Tibial nerve (tissue), 4 donors: ENCODE data around the gene CC2D2A.
"Not testable (repeated sequence)": the region's sequence is repeated elsewhere in the genome, so short reads cannot be mapped to it uniquely, and the experiment has no call there.

Experiments used
- EP300 ChIP-seq, 2 donors: sonication (generic); formaldehyde crosslinking; IDR thresholded peaks; one replicate each; pipeline ENCODE4 v1.6.1; 2017; ENCODE audit warnings: antibody characterized with exemption in 2 of 2, mild to moderate bottlenecking in 1 of 2
- POLR2A ChIP-seq, 2 donors: fragments of 450-650 bp; IDR thresholded peaks; one replicate each; pipeline ENCODE4 v1.6.1; 2017; ENCODE audit warnings: antibody characterized with exemption in 2 of 2, mild to moderate bottlenecking in 2 of 2, moderate library complexity in 2 of 2
- TF ChIP-seq, protein P1 (sequence below), 5 experiments: fragments of 200-600 bp in 3 of 5; fragments of 450-650 bp in 2 of 5; sonication (generic) in 3 of 5; IDR thresholded peaks; one replicate each; pipeline ENCODE4 v1.5.1; 2016 to 2019; ENCODE audit warnings: antibody characterized with exemption in 5 of 5, mild to moderate bottlenecking in 3 of 5, moderate library complexity in 2 of 5

DNA sequence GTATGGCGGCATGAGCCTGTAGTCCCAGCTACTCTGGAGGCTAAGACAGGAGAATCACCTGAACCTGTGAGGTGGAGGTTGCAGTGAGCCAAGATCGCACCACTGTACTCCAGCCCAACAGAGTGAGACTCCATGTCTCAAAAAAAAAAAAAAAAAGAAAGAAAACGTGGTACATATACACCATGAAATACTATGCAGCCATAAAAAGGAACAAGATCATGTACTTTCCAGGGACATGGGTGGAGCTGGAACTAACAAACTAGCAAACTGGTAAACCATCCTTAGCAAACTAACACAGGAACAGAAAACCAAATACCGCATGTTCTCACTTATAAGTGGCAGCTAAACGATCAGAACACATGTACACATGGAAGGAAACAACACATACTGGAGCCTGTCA is 147.7 kb downstream of the CC2D2A start:
- TF ChIP-seq POLR2A, EP300 (IDR thresholded peaks at IDR 0.05): not testable (repeated sequence)
- TF ChIP-seq, protein P1, sequence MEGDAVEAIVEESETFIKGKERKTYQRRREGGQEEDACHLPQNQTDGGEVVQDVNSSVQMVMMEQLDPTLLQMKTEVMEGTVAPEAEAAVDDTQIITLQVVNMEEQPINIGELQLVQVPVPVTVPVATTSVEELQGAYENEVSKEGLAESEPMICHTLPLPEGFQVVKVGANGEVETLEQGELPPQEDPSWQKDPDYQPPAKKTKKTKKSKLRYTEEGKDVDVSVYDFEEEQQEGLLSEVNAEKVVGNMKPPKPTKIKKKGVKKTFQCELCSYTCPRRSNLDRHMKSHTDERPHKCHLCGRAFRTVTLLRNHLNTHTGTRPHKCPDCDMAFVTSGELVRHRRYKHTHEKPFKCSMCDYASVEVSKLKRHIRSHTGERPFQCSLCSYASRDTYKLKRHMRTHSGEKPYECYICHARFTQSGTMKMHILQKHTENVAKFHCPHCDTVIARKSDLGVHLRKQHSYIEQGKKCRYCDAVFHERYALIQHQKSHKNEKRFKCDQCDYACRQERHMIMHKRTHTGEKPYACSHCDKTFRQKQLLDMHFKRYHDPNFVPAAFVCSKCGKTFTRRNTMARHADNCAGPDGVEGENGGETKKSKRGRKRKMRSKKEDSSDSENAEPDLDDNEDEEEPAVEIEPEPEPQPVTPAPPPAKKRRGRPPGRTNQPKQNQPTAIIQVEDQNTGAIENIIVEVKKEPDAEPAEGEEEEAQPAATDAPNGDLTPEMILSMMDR (IDR thresholded peaks at IDR 0.05) = not testable (repeated sequence)
